SH-SY5Y (cell line): ENCODE results near the gene RPL36.

ENCODE experiments used
- GATA2 ChIP-seq: IDR thresholded peaks from 2 replicates; pipeline ENCODE4 v1.6.1; 2011; ENCODE audit warnings: mild to moderate bottlenecking, low read depth, low read length
- GATA3 ChIP-seq: IDR thresholded peaks from 2 replicates; pipeline ENCODE4 v1.6.1; 2011; ENCODE audit warnings: low read depth, mild to moderate bottlenecking, low read length, moderate library complexity

DNA sequence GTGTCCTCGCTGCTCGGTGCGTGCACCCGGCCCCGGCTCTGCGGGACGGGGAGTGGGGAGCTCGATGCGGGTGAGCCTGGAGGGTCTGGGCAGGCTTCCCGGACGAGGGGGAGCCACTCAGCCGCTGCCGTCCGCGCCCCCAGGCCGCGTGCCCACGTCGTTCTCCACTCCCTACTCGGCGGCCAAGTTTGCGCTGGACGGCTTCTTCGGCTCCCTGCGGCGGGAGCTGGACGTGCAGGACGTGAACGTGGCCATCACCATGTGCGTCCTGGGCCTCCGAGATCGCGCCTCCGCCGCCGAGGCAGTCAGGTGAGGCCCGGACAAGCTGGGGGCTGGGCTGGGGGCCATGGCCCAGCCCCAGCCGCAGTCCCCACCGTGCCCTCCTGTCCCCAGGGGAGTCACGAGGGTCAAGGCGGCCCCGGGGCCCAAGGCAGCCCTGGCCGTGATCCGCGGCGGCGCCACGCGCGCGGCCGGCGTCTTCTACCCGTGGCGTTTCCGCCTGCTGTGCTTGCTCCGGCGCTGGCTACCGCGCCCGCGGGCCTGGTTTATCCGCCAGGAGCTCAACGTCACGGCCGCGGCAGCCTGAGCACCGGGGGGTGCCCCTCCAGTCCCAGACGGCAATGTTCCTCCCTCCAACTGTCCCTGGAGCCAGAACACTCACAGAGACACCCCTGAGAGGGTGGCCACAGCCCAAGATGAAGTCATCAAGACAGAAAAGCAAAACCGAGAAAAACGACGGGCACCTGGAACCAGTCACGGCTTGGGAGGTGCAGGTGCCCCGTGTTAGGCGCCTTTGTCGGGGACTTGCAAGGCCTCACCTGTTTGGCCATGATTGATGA lies 2.5 kb upstream of the RPL36 start:
- no peak for TF ChIP-seq GATA3
- no peak for TF ChIP-seq GATA2
